NCI-H146 treated with DMSO at 0.1 percent for 48 hours (cell line): ENCODE results near the gene BNC2.
"Not testable (repeated sequence)": the region's sequence is repeated elsewhere in the genome, so short reads cannot be mapped to it uniquely, and the experiment has no call there.

Source experiments
- DNase-seq: peaks from one replicate; lab custom pipeline; 2025; ENCODE audit not compliant: unreplicated experiment; lab: John Stamatoyannopoulos, UW

Gene BNC2

GRCh38 chr9:16461851-16462250, 408.6 kb downstream of the BNC2 start:
- no peak for DNase-seq

- DNase-seq, result no peak
Observed at GRCh38 chr9:16461137-16461840, 409.2 kb downstream of the BNC2 start.

GRCh38 chr9:16460696-16461095, 409.8 kb downstream of the BNC2 start:
- DNase-seq, result no peak

GRCh38 chr9:16459421-16460148, 410.9 kb downstream of the BNC2 start:
- no peak for DNase-seq

- no peak for DNase-seq
Observed at GRCh38 chr9:16458696-16459420, 411.6 kb downstream of the BNC2 start.

GRCh38 chr9:16455842-16456241, 414.6 kb downstream of the BNC2 start:
- no peak for DNase-seq

- no peak for DNase-seq
Observed at GRCh38 chr9:16453390-16453789, 417.1 kb downstream of the BNC2 start.

- DNase-seq, result no peak
Observed at GRCh38 chr9:16450578-16450977, 419.9 kb downstream of the BNC2 start.

- no peak for DNase-seq
Observed at GRCh38 chr9:16450043-16450442, 420.4 kb downstream of the BNC2 start.

GRCh38 chr9:16449076-16449730, 421.3 kb downstream of the BNC2 start:
- no peak for DNase-seq

GRCh38 chr9:16447946-16448345, 422.5 kb downstream of the BNC2 start:
- DNase-seq, result no peak

- no peak for DNase-seq
Observed at GRCh38 chr9:16446636-16447035, 423.8 kb downstream of the BNC2 start.

- DNase-seq, result no peak
Observed at GRCh38 chr9:16445141-16445920, 425.1 kb downstream of the BNC2 start.

GRCh38 chr9:16442622-16443021, 427.8 kb downstream of the BNC2 start:
- DNase-seq, result no peak

GRCh38 chr9:16441791-16442190, 428.7 kb downstream of the BNC2 start:
- DNase-seq, result no peak

GRCh38 chr9:16438831-16439230, 431.6 kb downstream of the BNC2 start:
- not testable (repeated sequence) for DNase-seq

GRCh38 chr9:16436545-16436944, 433.9 kb downstream of the BNC2 start:
- no peak for DNase-seq

- DNase-seq, result no peak
Observed at GRCh38 chr9:16434526-16434925, 435.9 kb downstream of the BNC2 start.

GRCh38 chr9:16433494-16433893, 437.0 kb downstream of the BNC2 start:
- no peak for DNase-seq

GRCh38 chr9:16431666-16432392, 438.6 kb downstream of the BNC2 start:
- no peak for DNase-seq
